C4-2B (cell line): ENCODE results near the gene ATXN7L1.
A peak's percentile ranks its signal among the peaks of the same experiment; 100 is the strongest.

Experiments
- H3K27ac ChIP-seq: fragments of 450-650 bp; 2 replicates; pipeline ENCODE4 v1.5.1; 2017
- ZFX ChIP-seq: fragments of 450-650 bp; IDR thresholded peaks from 2 replicates; pipeline ENCODE4 v1.6.1; 2017
- TF ChIP-seq, protein P1 (sequence below): fragments of 450-650 bp; conservative IDR thresholded peaks from 2 replicates; pipeline ENCODE4 v1.5.1; 2017; ENCODE audit warnings: mild to moderate bottlenecking

Gene ATXN7L1

DNA sequence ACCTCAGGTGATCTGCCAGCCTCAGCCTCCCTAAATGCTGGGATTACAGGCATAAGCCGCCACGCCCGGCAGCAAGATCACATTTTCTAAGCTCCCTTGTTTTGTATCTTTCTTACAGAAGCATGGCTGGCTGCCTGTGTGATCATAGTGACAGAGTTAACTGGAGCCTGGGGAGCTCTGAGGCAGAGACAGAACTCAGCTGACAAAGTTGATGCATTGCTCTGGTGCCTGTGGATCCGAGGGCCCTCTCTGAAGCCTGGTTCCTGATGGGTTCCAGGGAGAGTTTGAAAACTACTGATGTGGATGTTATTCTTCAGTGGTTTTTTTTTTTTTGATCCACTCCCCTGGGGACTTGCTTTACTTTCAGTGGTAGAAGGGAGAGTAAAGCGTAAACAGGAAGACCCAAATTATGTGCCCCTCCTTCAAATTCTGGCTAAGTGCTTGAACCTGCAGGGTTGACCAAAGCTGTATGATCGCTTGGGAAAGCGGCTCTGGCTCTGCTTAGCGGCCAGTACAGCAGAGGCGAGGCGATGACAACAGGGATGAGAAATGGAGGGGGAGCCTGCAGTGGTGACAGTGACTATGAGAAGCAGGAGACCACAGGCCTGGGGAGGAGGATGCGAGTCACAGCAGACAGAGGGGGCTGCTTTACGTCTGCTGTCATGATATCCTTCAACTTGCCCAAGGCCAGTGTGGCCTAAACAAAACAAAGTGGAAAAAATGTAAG, 288.3 kb downstream of the ATXN7L1 start:
- no peak overlapping the region for H3K27ac ChIP-seq
- no peak for TF ChIP-seq ZFX
- TF ChIP-seq, protein P1, sequence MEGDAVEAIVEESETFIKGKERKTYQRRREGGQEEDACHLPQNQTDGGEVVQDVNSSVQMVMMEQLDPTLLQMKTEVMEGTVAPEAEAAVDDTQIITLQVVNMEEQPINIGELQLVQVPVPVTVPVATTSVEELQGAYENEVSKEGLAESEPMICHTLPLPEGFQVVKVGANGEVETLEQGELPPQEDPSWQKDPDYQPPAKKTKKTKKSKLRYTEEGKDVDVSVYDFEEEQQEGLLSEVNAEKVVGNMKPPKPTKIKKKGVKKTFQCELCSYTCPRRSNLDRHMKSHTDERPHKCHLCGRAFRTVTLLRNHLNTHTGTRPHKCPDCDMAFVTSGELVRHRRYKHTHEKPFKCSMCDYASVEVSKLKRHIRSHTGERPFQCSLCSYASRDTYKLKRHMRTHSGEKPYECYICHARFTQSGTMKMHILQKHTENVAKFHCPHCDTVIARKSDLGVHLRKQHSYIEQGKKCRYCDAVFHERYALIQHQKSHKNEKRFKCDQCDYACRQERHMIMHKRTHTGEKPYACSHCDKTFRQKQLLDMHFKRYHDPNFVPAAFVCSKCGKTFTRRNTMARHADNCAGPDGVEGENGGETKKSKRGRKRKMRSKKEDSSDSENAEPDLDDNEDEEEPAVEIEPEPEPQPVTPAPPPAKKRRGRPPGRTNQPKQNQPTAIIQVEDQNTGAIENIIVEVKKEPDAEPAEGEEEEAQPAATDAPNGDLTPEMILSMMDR = no peak

DNA sequence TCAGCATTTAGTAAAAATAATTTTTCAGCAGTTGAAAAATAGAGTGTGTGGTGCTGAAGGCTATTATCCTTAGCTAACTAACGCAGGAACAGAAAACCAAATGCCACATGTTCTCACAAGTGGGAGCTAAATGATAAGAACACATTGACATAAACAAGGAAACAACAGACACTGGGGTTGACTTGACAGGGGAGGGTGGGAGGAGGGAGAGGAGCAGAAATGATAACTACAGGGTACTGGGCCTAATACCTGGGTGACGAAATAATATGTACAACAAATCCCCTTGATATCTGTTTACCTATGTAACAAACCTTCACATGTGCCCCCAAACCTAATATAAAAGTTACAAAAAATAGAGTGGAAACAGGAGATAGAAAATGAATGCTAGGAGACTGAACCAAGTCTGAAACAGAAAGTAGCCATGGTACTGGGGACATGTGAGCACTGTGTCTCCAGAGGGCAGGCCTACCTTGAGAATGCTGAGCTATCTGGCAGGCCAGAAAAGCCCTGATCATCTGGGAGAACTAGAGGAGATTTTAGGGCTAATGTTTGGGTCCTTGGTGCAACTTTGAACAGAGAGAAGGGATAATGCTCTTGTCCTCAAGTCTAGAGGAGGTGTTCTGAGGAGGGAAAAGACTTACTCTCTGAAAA, 290.4 kb downstream of the ATXN7L1 start:
- H3K27ac ChIP-seq = no peak overlapping the region
- TF ChIP-seq, protein P1 = no peak
- no peak for TF ChIP-seq ZFX

DNA sequence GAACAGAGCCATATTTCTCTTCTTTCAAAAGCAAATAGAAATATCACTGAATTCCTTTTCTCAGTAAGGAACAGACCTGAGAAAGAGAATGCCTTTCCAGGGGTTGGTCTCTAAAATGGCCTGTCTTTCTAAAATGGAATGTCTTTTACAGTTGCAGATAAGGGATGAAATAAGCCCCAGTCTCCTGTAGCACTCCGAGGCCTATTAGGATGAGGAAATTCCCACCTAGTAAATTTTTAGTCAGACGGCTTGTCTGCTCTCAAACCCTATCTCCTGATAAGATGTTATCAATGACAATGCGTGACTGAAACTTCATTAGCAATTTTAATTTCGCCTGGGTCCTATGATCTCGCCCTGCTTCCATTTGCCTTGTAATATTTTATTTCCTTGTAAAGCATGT, 292.2 kb downstream of the ATXN7L1 start:
- no peak overlapping the region for H3K27ac ChIP-seq
- no peak for TF ChIP-seq ZFX
- TF ChIP-seq, protein P1 = no peak

DNA sequence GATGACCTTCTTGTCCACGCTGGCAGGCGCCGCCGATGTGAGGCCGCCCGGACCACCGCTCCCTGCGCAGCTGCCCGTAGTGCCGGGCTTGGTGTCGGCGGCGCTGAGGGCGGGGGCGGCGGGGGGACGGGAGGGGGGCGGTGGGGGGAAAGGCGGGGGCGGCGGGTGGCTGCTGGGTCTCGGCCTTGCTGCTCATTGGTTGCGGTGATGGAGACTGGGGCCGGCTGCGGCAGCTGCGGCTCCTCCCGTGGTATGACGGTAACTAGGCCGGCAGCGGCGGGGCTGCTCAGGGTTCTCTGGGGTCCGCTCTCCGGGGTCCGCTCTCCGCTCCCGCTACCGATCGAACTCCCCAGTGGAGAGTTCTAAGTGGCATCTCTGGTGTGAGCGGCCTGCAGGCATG, 293.3 kb downstream of the ATXN7L1 start:
- no peak overlapping the region for H3K27ac ChIP-seq
- TF ChIP-seq ZFX = no peak
- TF ChIP-seq, protein P1 = no peak

DNA sequence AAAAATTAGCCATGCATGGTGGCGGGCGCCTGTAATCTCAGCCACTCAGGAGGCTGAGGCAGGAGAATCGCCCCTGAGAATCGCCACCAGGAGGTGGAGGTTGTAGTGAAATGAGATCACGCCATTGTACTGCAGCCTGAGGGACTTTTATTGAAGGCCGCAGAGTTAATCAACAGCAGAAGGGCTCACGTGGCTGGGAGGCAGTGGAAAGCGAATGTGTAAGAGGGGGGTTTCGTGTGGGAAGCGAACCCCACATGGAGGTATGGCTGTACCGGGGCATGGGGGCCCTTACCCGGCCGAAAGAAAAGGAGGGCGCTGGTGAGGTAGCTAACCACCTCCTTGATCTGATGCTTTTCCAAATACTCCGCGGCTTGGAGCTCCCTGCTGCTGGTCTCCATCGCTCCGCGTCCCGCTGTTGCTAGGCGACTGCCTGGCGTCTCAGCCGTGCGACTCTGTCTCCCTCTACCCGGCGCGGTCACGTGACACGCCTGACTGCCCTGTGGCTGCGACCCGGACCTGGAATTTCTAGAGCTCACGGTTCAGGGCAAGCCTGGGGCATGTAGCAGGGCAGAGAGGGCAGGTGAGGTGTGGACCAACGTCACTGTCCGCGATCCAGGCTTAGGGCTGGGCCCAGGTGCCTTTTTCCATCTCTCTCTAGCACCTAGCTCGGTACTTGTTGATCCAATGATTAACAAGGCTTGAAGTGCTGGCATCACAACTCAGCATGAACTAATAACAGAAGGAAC, 295.2 kb downstream of the ATXN7L1 start, which contains the start of gene EFCAB10:
TSS of gene EFCAB10 (minus strand) at position 428 of the 746 bp plus-strand sequence. CDS start at position 398, 30 bp downstream.
- H3K27ac ChIP-seq = no peak within 1 kb of the TSS
- TF ChIP-seq, protein P1 = no peak
- no peak for TF ChIP-seq ZFX

DNA sequence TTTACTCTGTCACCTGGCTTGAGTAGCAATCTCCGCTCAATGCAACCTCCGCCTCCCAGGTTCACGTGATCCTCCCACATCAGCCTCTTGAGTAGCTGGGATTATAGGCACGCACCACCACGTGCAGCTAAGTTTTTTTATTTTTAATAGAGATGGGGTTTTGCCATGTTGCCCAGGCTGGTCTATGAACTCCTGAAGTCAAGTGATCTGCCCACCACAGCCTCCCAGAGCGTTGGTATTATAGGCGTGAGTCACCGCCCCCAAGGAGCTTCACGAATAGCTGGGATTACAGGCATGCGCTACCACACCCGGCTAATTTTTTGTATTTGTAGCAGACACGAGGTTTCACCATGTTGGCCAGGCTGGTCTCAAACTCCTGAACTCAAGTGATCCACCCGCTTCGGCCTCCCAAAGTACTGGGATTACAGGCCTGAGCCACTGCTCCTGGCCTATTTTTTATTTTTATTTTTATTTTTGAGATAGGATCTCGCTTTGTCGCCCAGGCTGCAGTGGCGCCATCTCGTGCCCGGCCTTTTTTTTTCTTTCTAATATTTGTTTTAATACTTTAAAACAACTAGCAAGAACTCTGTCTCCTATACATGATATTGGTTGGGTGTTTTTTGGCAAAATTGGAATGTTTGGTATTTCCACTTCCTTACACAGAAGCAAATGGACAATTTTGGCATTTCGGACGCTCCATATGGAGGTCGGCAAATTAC, 296.2 kb downstream of the ATXN7L1 start:
- H3K27ac ChIP-seq = no peak overlapping the region

More for the DNA sequence above, 296.2 kb downstream of the ATXN7L1 start:
- no peak for TF ChIP-seq ZFX
- TF ChIP-seq, protein P1 = peak; percentile 73
